OCI-M1 (cell line): ENCODE data around the gene DNAH14.
"Not testable (repeated sequence)": the region's sequence is repeated elsewhere in the genome, so short reads cannot be mapped to it uniquely, and the experiment has no call there.

ENCODE experiments used
- DNase-seq: peaks from one replicate; lab custom pipeline; 2025; lab: John Stamatoyannopoulos, UW

DNAH14 gene

DNA sequence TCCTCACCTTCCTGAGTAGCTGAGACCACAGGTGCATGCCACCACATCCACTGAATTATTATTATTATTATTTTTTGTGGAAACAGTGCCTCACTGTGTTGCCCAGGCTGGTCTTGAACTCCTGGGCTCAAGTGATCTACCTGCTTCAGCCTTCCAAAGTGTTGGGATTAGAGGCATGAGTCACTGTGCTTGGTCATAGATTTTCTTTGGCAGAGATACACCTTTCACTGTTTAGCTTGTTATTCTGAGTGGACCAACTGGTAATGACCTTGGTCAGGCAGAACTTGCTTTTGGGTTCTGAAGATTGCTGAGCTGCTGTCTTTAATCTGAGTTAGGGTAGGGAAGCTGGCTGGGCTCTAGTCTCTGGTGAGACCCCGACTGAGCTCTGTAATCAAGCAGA, 66.8 kb downstream of the DNAH14 start:
- no peak for DNase-seq

DNA sequence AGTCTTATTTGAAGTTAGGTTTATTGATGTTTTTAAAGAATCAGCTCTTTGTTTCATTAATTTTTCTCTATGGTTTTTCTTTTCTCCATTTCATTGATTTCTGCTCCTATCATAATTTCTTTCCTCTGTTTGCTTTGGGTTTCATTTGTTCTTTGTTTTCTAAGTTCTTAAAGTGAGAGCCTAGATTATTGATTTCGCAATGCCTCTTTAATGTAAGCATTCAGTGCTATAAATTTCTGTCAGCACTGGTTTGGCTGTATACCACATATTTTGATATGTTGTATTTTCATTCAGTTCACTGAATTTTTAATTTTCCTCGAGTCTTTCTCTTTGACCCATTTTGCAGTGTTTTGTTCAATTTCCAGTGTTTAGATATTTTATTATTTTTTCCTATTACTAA, 68.7 kb downstream of the DNAH14 start:
- DNase-seq, result no peak

DNA sequence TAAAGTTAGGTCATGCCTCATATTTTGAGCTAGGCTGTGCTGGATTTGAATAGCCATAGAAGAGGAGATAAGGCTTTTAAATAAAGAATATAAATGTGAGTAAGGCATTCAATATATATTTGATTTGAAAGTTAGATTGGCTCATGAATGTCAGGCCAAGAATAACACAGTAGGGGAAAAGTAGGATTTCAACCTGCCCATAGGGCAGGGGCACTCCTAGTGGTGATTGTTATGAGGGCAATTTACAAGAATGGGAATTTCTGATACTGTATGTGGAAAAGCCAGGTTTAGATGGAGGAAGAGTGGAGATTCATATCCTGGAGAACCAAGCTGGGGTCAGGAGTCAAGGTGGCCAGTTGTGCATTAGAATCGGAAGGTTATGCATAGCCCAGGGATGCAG, 74.9 kb downstream of the DNAH14 start:
- DNase-seq, result no peak

DNA sequence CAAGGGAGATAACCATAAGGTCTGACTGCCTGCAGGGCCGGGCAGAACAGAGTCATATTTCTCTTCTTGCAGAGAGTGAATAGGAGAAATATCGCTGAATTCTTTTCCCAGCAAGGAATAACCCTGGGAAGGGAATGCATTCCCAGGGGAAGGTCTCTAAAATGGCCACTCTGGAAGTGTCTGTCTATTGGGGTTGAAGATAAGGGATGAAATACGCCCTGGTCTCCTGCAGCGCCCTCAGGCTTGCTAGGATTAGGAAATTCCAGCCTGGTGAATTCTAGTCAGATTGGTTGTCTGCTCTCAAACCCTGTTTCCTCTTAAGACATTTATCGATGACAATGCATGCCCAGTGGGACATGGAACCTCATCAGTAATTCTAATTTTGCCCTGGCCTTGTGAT, 76.9 kb downstream of the DNAH14 start:
- not testable (repeated sequence) for DNase-seq

DNA sequence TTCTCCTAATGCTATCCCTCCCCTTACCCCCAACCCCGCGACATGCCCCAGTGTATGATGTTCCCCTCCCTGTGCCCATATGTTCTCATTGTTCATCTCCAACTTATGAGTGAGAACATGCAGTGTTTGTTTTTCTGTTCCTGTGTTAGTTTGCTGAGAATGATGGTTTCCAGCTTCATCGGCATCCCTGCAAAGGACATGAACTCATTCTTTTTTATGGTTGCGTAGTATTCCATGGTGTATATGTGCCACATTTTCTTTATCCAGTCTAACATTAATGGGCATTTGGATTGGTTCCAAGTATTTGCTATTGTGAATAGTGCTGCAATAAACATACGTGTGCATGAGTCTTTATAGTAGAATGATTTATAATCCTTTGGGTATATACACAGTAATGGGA, 78.6 kb downstream of the DNAH14 start:
- DNase-seq, result not testable (repeated sequence)

DNA sequence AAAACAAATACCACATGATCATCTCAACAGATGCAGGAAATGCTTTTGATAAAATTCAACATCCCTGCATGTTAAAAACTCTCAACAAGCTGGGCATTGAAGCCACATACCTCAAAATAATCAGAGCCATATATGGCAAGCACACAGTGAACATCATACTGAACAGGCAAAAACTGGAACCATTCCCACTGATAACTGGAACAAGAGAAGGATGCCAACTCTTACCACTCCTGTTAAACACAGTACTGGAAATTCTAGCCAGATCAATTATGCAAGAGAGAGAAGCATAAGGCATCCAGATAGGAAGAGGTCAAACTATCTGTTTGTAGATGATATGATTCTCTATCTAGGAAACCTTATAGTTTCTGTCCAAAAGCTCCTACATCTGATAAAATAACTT, 91.6 kb downstream of the DNAH14 start:
- DNase-seq, result no peak

DNA sequence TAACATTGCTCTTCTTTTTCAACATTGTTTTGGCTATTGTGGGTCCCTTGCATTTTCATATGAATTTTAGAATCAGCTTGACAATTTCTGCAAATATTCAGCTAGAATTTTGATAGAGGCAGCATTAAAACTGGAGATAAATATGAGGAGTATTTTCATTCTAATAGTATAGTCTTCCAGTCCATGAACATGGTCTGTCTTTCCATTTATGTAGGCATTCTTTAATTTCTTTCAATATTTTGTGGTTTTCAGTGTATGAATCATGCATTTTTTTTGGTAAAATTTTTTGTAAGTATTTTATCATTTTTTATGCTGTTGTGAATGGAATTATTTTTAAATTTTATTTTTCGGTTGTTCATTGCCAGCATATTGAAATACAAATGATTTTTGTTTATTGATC, 97.2 kb downstream of the DNAH14 start:
- no peak for DNase-seq

DNA sequence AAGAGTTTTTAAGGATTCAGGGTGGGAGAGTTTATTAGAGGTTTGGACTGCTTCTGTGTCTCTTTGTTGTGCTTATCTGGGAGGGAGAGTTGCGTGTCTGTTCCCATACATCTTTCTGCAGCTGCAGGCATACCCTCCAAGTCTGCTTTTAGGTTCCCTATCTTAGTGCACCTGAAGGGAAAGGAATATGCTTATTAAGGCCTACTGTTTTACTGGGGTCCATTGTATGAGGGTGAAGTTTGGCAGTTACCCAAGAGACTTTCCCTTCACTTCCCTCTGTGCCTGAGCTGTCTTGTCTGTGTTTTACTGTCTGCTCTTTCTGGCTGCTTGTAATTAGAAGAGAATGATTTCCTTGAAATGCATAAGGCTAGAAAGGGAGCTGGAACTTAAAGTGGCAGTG, 107.0 kb downstream of the DNAH14 start:
- not testable (repeated sequence) for DNase-seq

DNA sequence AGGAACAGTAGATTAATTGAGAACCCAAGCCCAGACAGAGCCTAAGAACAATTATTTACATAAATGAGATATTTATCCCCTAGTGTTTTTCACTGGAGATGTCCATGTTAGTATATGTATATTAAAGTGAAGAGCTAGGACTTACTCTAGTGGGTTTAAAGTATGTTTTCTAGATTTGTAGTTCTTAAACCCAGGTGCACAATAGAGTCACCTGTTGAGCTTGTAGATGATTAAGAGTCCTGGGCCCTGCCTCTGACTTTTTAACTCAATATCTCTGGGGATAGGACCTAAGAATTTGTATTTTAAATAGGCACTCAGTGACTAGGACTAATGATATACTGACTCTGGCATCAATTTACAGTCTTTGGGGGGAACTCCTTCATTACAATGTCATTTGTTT, 112.8 kb downstream of the DNAH14 start:
- no peak for DNase-seq

DNA sequence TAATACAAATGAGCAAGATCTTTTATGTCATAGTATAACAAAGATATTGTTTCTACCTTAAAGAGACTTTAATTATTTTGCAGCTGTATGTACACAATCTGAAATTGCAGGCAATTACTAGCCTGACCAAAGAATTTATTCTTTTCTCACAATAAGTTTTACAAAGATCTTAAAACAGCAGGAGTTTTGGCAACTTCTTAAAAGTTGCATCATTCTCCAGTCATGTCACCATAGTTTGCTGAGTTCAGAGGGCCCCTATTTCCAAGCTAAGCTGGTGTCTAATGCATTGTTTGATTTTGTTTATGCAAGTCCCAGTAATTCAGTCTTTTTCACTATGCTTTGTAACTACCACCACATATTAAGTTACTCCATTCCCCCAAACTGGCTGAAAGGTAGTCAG, 114.8 kb downstream of the DNAH14 start:
- DNase-seq, result peak; percentile 24

DNA sequence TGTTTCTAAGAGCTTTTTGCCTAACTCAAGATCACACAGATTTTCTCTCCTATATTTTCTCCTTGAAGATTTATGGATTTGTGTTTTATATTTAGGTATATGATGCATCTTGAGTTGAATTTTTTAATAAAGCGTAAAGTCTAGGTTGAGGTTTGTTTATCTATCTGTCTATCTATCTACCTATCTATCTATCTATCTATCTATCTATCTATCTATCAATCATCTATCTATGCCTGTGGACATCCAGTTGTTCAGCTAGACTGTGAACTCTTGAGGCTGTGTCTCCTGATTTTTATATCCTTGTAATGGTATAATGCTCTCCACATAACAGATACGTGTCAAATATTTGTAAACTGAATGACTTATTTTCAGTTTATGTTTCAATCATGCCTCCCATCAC, 120.1 kb downstream of the DNAH14 start:
- no peak for DNase-seq

DNA sequence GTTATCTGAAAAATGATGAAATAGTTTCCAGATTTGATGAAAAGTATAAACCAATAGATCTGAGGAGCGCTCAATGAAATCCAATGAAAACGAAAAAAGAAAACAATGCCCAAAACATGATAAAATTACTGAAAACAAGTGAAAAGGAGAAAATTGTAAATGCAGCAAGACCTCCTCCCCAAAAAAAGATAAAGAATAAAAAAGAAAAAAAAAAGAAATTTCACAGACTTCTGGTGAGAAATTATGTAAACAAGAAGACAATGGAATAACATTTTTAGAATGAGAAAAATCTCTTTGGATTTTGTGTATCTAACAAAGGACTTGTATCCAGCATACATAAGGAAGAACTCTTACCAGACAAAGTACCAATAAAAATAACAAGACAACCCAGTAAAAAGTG, 134.2 kb downstream of the DNAH14 start:
- DNase-seq, result no peak

DNA sequence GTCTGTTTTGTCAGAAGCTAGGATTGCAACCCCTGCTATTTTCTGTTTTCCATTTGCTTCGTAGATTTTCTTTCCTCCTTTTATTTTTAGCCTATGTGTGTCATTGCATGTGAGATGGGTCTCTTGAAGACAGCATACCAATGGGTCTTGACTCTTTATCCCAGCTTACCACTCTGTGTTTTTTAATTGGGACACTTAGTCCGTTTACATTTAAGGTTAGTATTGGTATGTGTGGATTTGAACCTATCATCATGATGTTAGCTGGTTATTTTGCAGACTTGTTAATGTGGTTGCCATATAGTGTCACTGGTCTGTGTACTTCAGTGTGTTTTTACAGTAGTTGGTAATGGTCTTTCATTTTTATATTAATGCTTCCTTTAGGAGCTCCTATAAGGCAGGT, 141.5 kb downstream of the DNAH14 start:
- no peak for DNase-seq

DNA sequence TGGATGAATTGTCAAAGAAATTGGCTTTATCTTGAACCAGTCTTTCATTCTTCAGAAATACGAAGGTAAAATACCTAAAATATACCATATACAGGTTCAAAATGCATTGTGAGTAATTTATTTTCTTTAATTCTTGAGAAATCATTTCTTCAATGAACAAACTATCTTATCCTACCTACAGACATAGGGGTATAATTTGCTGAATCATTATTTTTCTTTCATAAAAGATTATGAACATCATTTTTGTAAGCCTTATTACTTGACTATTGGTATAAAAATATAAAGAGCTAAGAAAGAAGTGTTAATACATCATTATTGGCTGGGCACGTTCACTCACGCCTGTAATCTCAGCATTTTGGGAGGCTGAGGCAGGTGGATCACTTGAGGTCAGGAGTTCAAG, 167.7 kb downstream of the DNAH14 start:
- no peak for DNase-seq

DNA sequence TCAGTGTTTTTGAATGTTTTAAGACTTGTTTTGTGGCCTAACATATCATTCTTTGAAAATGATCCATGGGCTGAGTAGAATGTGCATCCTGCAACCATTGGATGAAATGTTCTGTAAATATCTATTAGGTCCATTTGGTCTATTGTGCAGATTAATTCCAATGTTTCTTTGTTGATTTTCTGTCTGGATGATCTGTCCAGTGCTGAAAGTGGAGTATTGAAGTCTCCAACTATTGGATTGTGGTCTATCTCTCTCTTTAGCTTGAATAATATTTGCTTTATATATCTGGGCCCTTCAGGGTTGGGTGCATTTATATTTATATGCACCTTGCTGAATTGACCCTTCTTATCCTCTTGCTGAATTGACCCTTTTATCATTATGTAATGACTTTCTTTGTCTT, 181.5 kb downstream of the DNAH14 start:
- DNase-seq, result no peak

DNA sequence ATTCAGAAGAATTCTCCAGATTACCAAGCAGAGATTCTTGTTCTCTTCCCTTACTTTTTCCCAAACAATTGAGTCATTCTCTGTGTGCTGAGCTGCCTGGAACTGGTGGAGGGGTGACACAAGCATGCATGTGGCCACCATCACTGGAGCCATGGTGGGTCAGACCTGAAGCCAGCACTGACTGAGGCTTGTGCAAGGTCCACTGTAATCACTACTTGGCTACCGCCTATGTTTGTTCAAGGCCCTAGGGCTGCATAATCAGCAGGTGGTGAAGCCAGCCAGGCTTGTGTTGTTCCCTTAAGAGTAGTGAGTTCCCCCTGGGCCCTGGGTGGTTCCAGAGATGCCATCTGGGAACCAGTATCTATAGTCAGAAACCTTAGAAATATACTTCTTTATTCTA, 183.8 kb downstream of the DNAH14 start:
- DNase-seq, result no peak

DNA sequence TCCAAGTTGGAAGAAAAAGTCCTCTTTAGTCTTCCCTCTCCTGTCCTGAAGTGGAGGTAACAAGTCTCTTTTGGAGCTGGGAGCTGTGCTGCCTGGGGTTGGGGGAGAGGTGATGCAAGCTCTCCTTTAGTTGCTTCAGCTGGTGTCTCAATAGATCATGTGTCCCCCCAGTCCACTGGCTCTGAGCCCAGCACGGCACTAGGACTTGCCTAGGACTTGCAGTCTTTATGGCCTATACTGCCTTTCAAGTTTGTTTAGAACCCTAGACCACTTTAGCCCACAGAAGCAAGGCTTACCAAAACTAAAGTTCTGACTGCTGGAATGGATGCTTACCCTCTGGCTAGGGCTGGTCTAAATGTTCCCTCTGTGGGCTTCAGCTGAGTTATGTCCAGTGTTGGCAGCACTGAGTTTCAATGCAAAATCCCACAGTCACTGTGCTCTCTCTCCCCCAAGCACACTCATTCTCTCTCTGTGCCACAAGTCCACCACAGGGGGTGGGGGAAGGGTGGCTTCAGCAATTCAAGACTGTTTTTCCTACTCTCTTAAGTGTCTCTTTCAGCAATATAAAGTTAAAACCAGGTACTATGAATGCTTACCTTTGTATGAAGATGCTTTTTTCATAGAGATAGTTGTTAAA, 185.0 kb downstream of the DNAH14 start:
- DNase-seq, result peak; percentile 54

DNA sequence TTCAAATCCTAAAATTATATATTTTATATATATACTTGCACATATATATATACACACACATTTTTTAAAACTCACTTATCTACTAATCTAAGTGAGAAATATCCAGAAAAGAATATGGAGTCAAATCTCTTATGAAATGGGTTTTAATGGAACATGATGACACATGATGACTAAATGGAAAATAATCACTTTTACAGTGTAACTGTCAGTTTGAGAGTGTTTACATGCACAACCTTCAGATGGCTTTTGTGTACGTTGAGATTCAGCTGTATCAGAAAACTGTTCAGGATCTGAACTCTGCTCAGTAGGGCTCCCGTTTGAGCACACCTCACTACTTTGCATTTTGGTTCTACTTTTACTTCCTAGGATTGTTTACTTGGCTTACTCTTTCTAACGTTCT, 189.8 kb downstream of the DNAH14 start:
- no peak for DNase-seq

DNA sequence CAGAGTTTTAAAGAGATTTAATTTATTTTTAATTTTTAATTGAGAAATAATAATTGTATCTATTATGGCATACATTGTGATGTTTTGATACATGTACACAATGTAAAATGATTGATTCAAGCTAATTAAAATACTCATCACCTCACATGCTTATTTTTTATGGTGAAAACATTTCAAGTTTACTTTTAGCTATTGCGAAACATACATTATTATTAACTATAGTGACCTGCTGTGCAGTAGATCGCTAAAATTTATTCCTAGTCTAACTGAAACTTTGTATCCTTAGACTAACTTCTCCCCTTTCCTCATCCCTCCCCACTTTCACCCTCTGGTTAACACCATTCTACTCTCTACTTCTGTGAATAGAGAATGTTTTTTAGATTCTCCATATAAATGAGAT, 191.6 kb downstream of the DNAH14 start:
- no peak for DNase-seq

DNA sequence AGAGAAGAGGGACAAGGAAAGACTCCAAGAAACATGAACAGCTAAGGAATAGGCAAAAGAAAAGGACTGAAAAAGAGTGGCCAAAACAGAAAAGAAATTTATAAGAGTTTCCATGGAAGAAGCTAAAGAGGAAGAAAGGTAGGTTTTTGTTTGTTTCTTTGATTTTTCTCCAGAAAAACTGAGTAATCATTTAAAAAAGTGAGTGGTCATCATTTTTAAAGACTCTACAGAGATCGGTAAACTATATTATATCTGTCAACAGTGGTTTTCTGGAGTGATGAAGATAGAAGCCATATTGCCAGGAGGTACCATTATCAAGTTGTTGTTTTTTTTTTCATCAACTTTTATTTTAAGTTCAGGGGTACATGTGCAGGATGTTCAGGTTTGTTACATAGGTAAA, 202.4 kb downstream of the DNAH14 start:
- no peak for DNase-seq

DNA sequence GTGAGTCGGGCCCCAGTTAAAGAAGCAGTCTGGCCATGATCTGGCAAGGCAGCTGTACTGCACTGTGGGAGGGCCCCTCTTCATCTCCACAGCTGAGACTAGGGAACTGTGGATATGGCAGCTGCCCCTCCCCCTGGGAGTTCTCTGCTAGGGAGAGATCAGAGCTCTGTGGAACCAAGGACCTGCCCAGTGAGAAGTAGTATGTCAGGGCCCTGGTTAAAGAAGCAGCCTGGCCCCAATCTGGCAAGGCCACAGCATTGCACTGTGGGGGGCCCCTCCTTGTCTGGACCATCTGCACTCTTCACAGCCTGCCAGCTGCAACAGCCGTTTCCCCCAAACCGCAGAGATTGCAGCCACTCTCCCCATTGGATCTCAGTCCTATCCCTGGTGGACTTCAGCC, 208.5 kb downstream of the DNAH14 start:
- no peak for DNase-seq

DNA sequence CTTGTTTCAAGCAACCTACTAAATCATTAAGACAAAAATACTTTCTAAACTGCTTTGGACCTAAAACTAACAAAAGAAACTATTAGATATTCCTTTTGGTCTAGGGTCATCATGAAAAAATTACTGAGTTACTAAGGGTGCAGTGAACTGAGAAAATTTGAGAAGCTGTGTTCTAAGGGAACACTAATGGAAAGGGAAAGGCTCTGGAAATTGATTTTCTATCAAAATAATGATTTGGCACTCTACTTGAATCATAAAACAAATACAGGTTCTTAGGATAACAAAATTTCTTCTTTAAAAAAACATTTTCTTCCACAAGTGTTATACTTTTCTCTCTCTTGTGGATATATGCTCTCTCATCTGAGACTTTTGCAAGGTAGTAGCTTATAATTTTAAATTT, 213.5 kb downstream of the DNAH14 start:
- no peak for DNase-seq

DNA sequence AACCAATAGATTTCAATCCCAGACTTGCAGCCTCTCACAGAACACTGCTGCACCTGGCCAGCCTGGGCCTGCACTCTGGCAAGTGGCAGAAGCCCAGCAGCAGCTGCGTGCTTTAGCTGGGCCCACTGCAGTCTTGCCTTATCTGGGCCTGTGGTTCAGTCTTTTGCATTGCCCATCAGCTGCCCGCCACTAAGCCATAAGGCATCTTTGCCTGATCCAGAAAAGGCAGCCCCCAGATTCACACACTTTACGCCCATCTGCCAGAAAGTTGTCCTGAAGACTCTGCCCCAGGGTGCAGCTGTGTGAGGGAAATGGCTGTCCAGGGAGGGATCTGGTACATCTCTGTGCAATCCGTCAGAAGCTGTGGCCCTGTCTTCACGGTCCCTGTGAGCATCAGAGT, 217.0 kb downstream of the DNAH14 start:
- DNase-seq, result no peak

DNA sequence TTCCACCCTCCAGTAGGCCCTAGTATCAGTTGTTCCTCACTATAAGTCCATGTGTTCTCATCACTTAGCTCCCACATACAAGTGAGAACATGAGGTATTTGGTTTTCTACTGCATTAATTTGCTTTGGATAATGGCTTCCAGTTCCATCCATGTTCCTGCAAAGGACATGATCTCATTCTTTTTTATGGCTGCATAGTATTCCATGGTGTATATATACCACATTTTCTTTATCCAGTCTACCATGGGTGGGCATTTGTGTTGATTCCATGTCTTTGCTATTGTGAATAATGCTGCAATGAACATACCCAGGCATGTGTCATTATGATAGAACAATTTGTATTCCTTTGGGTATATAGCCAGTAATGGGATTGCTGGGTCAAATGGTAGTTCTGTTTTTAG, 218.3 kb downstream of the DNAH14 start:
- not testable (repeated sequence) for DNase-seq

DNA sequence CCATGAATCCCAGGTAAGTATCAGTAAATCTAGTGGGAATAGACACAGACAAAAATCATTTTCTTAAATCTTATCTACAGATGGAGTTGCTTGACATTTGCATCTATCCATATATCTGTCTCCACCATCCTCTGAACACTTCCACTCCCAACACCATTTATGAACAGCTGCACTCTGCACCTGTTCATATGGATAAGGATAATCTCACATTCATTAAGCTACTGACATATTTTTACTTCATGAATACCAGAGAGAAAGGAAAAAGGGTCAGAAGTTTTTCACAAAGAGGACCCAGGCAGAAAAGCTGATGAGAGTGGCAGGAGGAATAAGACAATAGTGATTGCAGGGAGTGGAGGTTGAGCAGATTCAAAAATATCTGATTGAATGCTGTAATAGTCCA, 222.6 kb downstream of the DNAH14 start:
- DNase-seq, result no peak
